Measurements from ENCODE around the gene APRT. TPM values are rescaled to one million over a fixed set of nuclear protein-coding genes. Genes with fewer than 3 reads are reported as not detected.
"Not testable (repeated sequence)": the region's sequence is repeated elsewhere in the genome, so short reads cannot be mapped to it uniquely, and the experiment has no call there.

The APRT gene
- total RNA-seq, 1 donor from 2014 or later: 116 TPM

GRCh38 chr16:88792078-88792550 lies 19.6 kb downstream of the APRT start:
- peaks cover 9% of the 10 kb centered on the region for H3K4me1 Mint-ChIP-seq
- H3K9me3 Mint-ChIP-seq: no peaks in the 10 kb centered on the region
- no peaks in the 10 kb centered on the region for H3K36me3 Mint-ChIP-seq (ENCODE audit: low read depth)
- peaks cover 14% of the 10 kb centered on the region for H3K27me3 Mint-ChIP-seq (ENCODE audit: low read depth)
- H3K27ac Mint-ChIP-seq (ENCODE audit: unreplicated experiment): no peak overlapping the region
- no peak overlapping the region for H3K4me3 Mint-ChIP-seq
- no peak for DNase-seq (ENCODE audit: low read depth, low spot score)
- no peak for TF ChIP-seq CTCF (conservative IDR thresholded peaks at IDR 0.05)

- Mint-ChIP-seq H3K36me3 (ENCODE audit: low read depth) (no peaks in the 10 kb centered on the region), H3K27ac (ENCODE audit: unreplicated experiment) (no peak overlapping the region), H3K4me3 (peak overlapping the region; percentile 47), H3K9me3 (no peaks in the 10 kb centered on the region), H3K27me3 (ENCODE audit: low read depth) (peaks cover 20% of the 10 kb centered on the region), H3K4me1 (peaks cover 9% of the 10 kb centered on the region)
- no peak for TF ChIP-seq CTCF (conservative IDR thresholded peaks at IDR 0.05)
- no peak for DNase-seq (ENCODE audit: low read depth, low spot score)
These were observed 21.2 kb downstream of the APRT start for GRCh38 chr16:88790312-88791211.

- no peak overlapping the region for H3K4me3 Mint-ChIP-seq
- H3K36me3 Mint-ChIP-seq (ENCODE audit: low read depth): no peaks in the 10 kb centered on the region
- H3K4me1 Mint-ChIP-seq: peaks cover 9% of the 10 kb centered on the region
- no peak for DNase-seq (ENCODE audit: low read depth, low spot score)
- TF ChIP-seq CTCF (conservative IDR thresholded peaks at IDR 0.05): no peak
- no peaks in the 10 kb centered on the region for H3K9me3 Mint-ChIP-seq
- H3K27me3 Mint-ChIP-seq (ENCODE audit: low read depth): peaks cover 21% of the 10 kb centered on the region
- no peak overlapping the region for H3K27ac Mint-ChIP-seq (ENCODE audit: unreplicated experiment)
These were observed 22.1 kb downstream of the APRT start for GRCh38 chr16:88789594-88789993.

GRCh38 chr16:88788749-88789148 lies 23.0 kb downstream of the APRT start:
- DNase-seq (ENCODE audit: low read depth, low spot score); H3K9me3 Mint-ChIP-seq; H3K36me3 Mint-ChIP-seq (ENCODE audit: low read depth); H3K27ac Mint-ChIP-seq (ENCODE audit: unreplicated experiment); H3K4me3 Mint-ChIP-seq; H3K4me1 Mint-ChIP-seq: not testable (repeated sequence)
- peaks cover 24% of the 10 kb centered on the region for H3K27me3 Mint-ChIP-seq (ENCODE audit: low read depth)

- H3K9me3 Mint-ChIP-seq: no peaks in the 10 kb centered on the region
These were observed 24.0 kb downstream of the APRT start for GRCh38 chr16:88787579-88788314.

More at GRCh38 chr16:88787579-88788314, 24.0 kb downstream of the APRT start:
- H3K4me3 Mint-ChIP-seq: peak overlapping the region; percentile 9
- H3K27me3 Mint-ChIP-seq (ENCODE audit: low read depth): peaks cover 33% of the 10 kb centered on the region
- no peak overlapping the region for H3K27ac Mint-ChIP-seq (ENCODE audit: unreplicated experiment)
- no peak for TF ChIP-seq CTCF (conservative IDR thresholded peaks at IDR 0.05)
- H3K36me3 Mint-ChIP-seq (ENCODE audit: low read depth): no peaks in the 10 kb centered on the region
- peaks cover 15% of the 10 kb centered on the region for H3K4me1 Mint-ChIP-seq
- DNase-seq (ENCODE audit: low read depth, low spot score): no peak

Measured in neural crest cell (in vitro differentiated cells).